ENCODE results near the gene MDM4. TPM values are rescaled to one million over a fixed set of nuclear protein-coding genes. Genes with fewer than 3 reads are reported as not detected.

Gene MDM4
- total RNA-seq, 1 experiment from 2014 or later: 49.6 TPM

GRCh38 chr1:204584699-204585372, 68.6 kb downstream of the MDM4 start:
- no peak overlapping the region for H3K18ac ChIP-seq (ENCODE audit: insufficient read length, low read depth, low read length)
- H4K91ac ChIP-seq (ENCODE audit: insufficient read length, low read depth, low read length): no peak overlapping the region
- no peaks in the 10 kb centered on the region for H4K20me1 ChIP-seq (ENCODE audit: control insufficient read depth, insufficient read depth, insufficient read length)
- no peak for TF ChIP-seq CTCF (conservative IDR thresholded peaks at IDR 0.05)
- no peak overlapping the region for H2BK5ac ChIP-seq (ENCODE audit: insufficient read length, low read length)
- no peak overlapping the region for H3K4ac ChIP-seq (ENCODE audit: low read depth, low read length)
- Mint-ChIP-seq H3K4me3 (no peak overlapping the region), H3K4me1 (peaks cover 25 to 37% of the 10 kb centered on the region in 2 experiments), H3K36me3 (ENCODE audit: insufficient read depth in 1 of 3, low read depth in 3 of 3) (no peaks in the 10 kb centered on the region), H3K27ac (no peak overlapping the region), H3K27me3 (ENCODE audit: low read depth) (peaks cover 3% of the 10 kb centered on the region), H3K9me3 (no peaks in the 10 kb centered on the region; a peak in 2 of 5 replicates)
- H3K56ac ChIP-seq (ENCODE audit: insufficient read length, low read depth, low read length): no peak overlapping the region
- H2BK12ac ChIP-seq (ENCODE audit: insufficient read length, low read depth, low read length): no peak overlapping the region
- H4K8ac ChIP-seq (replicated peaks; ENCODE audit: insufficient read length, low read depth, low read length): no peak overlapping the region
- H3K27ac ChIP-seq (ENCODE audit: insufficient read length, low read depth, low read length): no peak overlapping the region
- H3K9ac ChIP-seq (ENCODE audit: extremely low read depth, insufficient read length, low read length): no peak overlapping the region
- peaks cover 11% of the 10 kb centered on the region for H3K4me1 ChIP-seq (ENCODE audit: insufficient read depth, low read length)
- no peak overlapping the region for H3T11ph ChIP-seq (ENCODE audit: low read length)
- WGBS (ENCODE audit: extremely low coverage, insufficient read length, low lambda C conversion rate): no CpG with 5 or more reads among the region's 11 CpGs
- no peaks in the 10 kb centered on the region for H3K79me1 ChIP-seq (ENCODE audit: insufficient read depth, low read depth, low read length, poor library complexity, severe bottlenecking)
- no peak overlapping the region for H2BK120ac ChIP-seq (ENCODE audit: low read depth, low read length, poor library complexity, severe bottlenecking)
- no peaks in the 10 kb centered on the region for H3K23me2 ChIP-seq (ENCODE audit: insufficient read length, low read depth, low read length, poor library complexity, severe bottlenecking)
- H3K27me3 ChIP-seq (ENCODE audit: insufficient read depth, low read length): no peaks in the 10 kb centered on the region
- no peak overlapping the region for H3K23ac ChIP-seq (ENCODE audit: insufficient read length, low read depth, low read length)
- H3K4me2 ChIP-seq (ENCODE audit: insufficient read depth, insufficient read length, low read length): no peak overlapping the region
- H2BK20ac ChIP-seq (ENCODE audit: low read depth, low read length, poor library complexity, severe bottlenecking): no peak overlapping the region
- peak; percentile 79 for DNase-seq
- no peak overlapping the region for H3K14ac ChIP-seq (ENCODE audit: insufficient read depth, low read length)
- H2BK15ac ChIP-seq (ENCODE audit: low read depth, low read length): no peak overlapping the region
- no peak overlapping the region for H2AFZ ChIP-seq (ENCODE audit: low read length)
- H3K79me2 ChIP-seq (ENCODE audit: insufficient read depth, low read length): no peaks in the 10 kb centered on the region
- no peak overlapping the region for H4K5ac ChIP-seq (ENCODE audit: insufficient read length, low read depth, low read length)
- no peak overlapping the region for H2AK5ac ChIP-seq (ENCODE audit: insufficient read length, low read length)
- no peaks in the 10 kb centered on the region for H3K9me3 ChIP-seq (ENCODE audit: control insufficient read depth, low read depth, low read length)

All from H9 (cell line).